Cardiac muscle cell (in vitro differentiated cells and primary cell): ENCODE data around the gene ACOXL. TPM values are rescaled to one million over a fixed set of nuclear protein-coding genes. Genes with fewer than 3 reads are reported as not detected.

ENCODE experiments used
- DNase-seq, 2 donors: peaks; one replicate each; pipeline versions ENCODE4 v3.0.0 to v3.0.0-alpha.2; 2010 to 2017; ENCODE audit warnings: low read depth in 1 of 2, low spot score in 1 of 2
- H3K27ac ChIP-seq: fragments of 200-600 bp; sonication (generic); 2 replicates; pipeline ENCODE4 v1.5.1; 2016
- H3K27me3 ChIP-seq: fragments of 200-600 bp; sonication (generic); 2 replicates; pipeline ENCODE4 v1.6.0; 2016; ENCODE audit warnings: control low read depth
- H3K36me3 ChIP-seq: fragments of 200-600 bp; sonication (generic); 2 replicates; pipeline ENCODE4 v1.5.1; 2016; ENCODE audit warnings: control low read depth
- H3K4me1 ChIP-seq: fragments of 200-600 bp; sonication (generic); 2 replicates; pipeline ENCODE4 v1.8.1; 2017; ENCODE audit warnings: low read depth, mild to moderate bottlenecking, mixed run types
- H3K4me3 ChIP-seq: fragments of 200-600 bp; sonication (generic); 2 replicates; pipeline ENCODE4 v1.5.1; 2016; ENCODE audit warnings: mild to moderate bottlenecking
- H3K9me3 ChIP-seq: fragments of 200-600 bp; sonication (generic); 2 replicates; pipeline ENCODE4 v1.5.1; 2017; ENCODE audit warnings: low read depth, mild to moderate bottlenecking, control low read depth
- CTCF ChIP-seq: IDR thresholded peaks from 2 replicates; pipeline ENCODE4 v1.5.1; 2012; ENCODE audit warnings: low read depth, mild to moderate bottlenecking, low read length
- polyA plus RNA-seq: library from polyadenylated mRNA; unstranded; fragments of >200 nt; fragmentation: Nextera tagmentation; extraction: Ambion mirVana; gene quantifications from 2 replicates; pipeline ENCODE4 v1.2.1, GENCODE V29; 2016
- total RNA-seq: library from RNA; depleted of rRNA; stranded (reverse); fragments of >200 nt; gene quantifications from 2 replicates; pipeline ENCODE4 v1.2.3, GENCODE V29; 2016

Gene ACOXL
- total and polyA plus RNA-seq, 2 experiments from 2014 or later, result 0.89 to 2.4 TPM

GRCh38 chr2:110807522-110807921 is 75.1 kb downstream of the ACOXL start:
- H3K36me3 ChIP-seq, result no peaks in the 10 kb centered on the region
- no peaks in the 10 kb centered on the region for H3K9me3 ChIP-seq
- H3K4me1 ChIP-seq, result peaks cover 10% of the 10 kb centered on the region
- H3K27ac ChIP-seq, result no peak overlapping the region
- H3K27me3 ChIP-seq, result no peaks in the 10 kb centered on the region
- H3K4me3 ChIP-seq, result no peak overlapping the region
- no peak for TF ChIP-seq CTCF
- peak in 1 of 2 donors; percentile 28 for DNase-seq

DNA sequence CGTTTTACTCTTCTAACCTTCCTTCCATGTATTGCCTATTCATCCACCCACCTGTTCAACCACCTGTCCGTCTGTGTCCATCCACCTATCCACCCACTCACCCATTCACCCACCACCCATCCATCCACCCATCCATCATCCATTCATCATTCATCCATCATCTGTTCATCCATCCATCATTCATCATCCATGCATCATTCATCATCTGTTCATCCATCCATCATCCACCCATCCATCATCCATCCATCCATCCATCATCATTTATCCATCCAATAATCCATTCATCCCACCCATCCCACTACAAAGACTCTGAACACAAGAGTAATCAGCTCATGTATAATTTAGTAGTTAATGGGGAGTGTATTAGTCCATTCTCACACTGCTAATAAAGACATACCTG is 78.0 kb downstream of the ACOXL start:
- H3K4me1 ChIP-seq, result peaks cover 10% of the 10 kb centered on the region

DNA sequence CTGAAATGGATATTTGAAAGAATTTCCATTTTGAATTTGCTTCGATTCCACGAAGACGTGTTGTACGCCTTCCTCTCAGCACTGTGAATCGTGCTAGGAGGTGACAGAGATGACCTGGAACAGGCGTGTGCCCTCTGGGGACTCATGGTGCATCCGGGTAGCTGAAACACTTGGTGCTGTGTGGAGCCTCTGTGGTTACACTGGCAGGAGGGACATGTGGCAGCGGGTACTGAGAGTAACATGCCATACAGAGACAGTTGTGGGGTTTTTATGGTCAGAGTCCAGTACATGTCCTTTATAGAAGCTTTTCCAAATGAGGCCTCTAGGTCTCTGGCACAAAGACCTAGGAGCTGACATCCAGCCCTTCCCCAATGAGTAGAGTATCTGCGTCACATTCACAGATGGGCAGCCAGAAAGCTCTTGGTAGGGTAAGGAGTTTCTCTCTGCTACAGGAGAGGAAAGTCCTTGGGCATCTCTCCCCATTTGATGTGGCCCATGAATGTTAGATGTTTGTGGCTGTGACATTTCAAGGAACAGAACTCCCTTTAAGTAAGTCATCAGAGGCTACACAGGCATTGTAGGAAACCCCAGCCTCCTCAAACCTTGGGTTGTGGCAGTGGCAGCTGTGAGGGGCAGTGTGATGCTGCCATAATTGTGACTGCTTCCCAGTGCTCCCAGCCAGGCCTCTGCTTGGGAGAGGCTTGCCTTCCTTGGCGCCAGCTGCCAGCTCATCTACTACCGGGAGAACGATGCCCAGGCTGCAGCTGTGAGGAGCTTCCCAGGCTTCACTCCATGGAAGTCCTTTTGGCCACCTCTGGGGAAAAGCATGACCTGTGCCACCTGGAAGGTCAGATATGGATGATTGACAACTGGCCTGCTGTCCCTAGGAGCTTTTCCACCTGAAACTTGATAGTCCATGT is 80.6 kb downstream of the ACOXL start:
- DNase-seq, result no peak
- Histone ChIP-seq H3K27me3 (no peaks in the 10 kb centered on the region), H3K9me3 (no peaks in the 10 kb centered on the region), H3K27ac (no peak overlapping the region), H3K36me3 (no peaks in the 10 kb centered on the region), H3K4me1 (no peaks in the 10 kb centered on the region), H3K4me3 (no peak overlapping the region)
- TF ChIP-seq CTCF, result no peak

More for the DNA sequence above, 78.0 kb downstream of the ACOXL start:
- DNase-seq, result no peak
- no peaks in the 10 kb centered on the region for H3K9me3 ChIP-seq
- no peaks in the 10 kb centered on the region for H3K27me3 ChIP-seq
- no peaks in the 10 kb centered on the region for H3K36me3 ChIP-seq
- no peak for TF ChIP-seq CTCF
- no peak overlapping the region for H3K27ac ChIP-seq
- no peak overlapping the region for H3K4me3 ChIP-seq

DNA sequence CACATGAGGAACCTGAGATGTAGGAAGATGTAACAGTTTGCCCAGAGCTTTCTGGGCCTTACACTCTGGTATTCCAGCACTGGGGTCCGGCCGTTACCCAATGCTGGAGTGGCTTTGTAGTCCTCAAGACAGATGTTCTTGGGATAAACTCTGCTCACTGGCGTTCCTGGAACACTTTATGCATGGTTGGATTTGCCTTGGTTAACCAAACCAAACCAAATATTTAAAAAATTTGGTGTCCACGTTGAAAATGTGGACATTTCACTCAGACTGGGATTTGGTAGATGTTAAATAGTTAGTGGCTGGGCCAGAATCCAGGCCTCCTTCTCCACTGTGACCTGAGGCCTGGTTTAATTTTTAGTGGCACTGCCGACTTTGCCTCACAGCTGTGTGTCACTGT is 81.5 kb downstream of the ACOXL start:
- Histone ChIP-seq H3K27ac (no peak overlapping the region), H3K4me3 (no peak overlapping the region), H3K9me3 (no peaks in the 10 kb centered on the region), H3K27me3 (no peaks in the 10 kb centered on the region), H3K4me1 (no peaks in the 10 kb centered on the region), H3K36me3 (no peaks in the 10 kb centered on the region)
- TF ChIP-seq CTCF, result no peak
- no peak for DNase-seq

- TF ChIP-seq CTCF, result no peak
- Histone ChIP-seq H3K9me3 (no peaks in the 10 kb centered on the region), H3K4me1 (no peaks in the 10 kb centered on the region), H3K27ac (no peak overlapping the region), H3K27me3 (no peaks in the 10 kb centered on the region), H3K36me3 (no peaks in the 10 kb centered on the region), H3K4me3 (no peak overlapping the region)
- DNase-seq, result no peak
These were observed 83.6 kb downstream of the ACOXL start for GRCh38 chr2:110815938-110816337.
